ENCODE measurements around the gene TRIM41.
"Not testable (repeated sequence)": the region's sequence is repeated elsewhere in the genome, so short reads cannot be mapped to it uniquely, and the experiment has no call there.

TRIM41 gene

DNA sequence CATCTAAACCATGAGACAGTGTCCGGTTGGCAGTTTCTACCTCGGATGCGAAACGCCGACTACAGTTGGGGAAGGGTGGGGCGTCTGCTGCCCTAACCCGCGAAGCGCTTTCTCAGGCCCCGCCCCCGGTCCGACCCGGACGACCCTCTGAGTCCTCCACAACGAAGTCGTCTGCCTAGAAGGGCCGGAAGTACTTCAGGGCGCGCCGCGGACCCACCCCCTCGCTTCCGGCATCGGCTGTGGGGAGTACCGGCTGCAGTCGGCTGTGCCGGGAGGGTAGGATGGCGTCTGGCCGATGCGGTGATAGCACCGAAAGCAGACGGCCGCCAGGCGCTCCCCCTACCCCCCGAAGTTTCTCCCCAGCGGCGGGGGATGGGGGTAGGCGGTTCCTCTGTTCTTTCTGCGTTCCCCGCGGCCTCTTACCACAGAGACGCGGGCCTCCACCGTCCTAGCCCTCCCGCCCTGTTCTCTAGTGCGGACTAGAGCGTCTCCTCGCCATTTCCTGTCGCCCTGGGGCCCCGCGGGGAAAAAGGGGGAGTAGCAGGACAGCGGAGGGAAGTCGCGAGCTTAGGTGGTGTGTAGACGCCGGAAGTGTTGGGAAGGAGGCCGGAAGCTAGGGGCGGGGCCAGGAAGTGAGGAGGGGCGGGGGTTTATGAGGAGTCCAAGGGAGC is at the start of gene TRIM41:
TSS of gene TRIM41 (plus strand) at position 224 of the 671 bp plus-strand sequence. CDS start 719 bp downstream, outside the sequence.
- DNase-seq, result peak; percentile 97

DNA sequence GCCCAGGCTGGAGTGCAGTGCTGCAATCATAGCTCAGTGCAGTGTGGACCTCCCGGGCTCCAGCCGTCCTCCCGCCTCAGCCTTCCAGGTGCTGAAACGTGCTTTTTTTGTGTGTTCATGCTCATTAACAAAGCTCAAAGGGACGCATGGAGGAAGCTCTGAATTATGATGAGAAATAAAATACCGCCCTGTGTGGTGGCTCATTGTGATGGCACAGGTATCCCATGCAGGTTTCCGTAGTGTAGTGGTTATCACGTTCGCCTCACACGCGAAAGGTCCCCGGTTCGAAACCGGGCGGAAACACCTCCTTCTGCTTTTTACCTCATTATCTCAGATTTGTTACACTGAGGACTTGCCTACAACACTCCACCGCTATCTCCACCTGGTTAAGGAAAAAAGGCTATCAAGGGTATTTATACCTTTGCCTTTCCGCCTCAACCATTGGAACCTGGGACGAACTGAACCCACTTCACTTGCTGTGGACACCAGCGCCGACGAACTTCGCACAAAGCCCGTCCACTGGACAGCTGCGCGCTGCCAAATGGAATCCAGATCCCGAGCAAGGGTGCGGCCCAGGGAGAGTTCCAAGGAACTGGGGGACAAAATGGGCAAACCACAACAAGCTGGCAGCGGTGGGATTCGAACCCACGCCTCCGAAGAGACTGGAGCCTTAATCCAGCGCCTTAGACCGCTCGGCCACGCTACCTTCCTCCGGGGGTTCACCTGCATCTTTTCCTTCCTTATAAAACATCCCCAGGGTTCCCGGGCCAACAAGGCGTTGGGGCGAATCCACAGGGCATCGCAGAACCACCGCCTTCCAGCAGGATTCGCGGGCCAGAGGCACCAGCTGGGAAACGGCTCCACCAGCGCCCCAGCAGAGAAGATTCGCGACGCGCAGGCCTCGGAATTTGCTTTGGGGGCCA is 49.4 kb upstream of the TRIM41 start:
- peak; percentile 40 for DNase-seq

DNA sequence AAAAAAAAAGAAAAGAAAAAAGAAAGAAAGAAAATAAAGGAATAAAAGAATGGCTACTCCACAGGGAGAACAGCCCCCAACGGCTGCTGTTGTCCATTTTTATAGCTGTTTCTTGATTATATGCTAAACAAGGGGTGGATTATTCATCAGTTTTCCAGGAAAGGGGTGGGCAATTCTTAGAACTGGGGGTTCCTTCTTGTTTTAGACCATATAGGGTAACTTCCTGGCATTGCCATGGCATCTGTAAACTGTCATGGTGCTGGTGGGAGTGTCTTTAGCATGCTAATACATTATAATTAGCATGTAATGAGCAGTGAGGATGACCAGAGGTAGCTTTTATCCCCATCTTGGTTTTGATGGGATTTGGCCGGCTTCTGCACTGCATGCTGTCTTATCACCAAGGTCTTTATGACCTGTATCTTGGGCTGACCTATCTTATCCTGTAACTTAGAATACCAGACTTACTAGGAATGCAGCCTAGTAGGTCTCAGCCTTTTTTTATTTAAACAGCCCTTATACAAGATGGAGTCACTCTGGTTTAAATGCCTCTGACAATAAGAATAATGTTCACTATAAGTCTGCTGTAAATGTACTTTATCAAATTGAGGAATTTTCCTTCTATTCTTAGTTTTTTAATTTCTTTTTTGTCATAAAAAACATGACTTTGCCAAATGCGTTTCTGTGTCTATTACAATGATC is 46.7 kb upstream of the TRIM41 start:
- no peak for DNase-seq

DNA sequence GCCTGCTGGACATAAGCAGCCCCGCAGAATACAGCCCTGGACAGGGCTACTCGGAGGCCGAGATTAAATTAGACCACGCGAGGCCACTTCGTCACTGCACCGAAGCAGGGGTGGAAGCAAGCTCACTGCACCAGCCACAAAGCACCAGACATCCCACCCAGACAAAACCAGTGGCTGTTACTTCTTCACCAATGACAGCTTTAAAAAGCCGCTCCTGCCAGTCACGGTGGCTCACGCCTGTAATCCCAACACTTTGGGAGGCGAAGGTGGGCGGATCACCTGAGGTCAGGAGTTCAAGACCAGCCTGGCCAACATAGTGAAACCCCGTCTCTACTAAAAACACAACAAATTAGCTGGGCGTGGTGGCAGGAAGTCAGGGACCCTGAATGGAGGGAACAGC is 45.5 kb upstream of the TRIM41 start:
- not testable (repeated sequence) for DNase-seq

DNA sequence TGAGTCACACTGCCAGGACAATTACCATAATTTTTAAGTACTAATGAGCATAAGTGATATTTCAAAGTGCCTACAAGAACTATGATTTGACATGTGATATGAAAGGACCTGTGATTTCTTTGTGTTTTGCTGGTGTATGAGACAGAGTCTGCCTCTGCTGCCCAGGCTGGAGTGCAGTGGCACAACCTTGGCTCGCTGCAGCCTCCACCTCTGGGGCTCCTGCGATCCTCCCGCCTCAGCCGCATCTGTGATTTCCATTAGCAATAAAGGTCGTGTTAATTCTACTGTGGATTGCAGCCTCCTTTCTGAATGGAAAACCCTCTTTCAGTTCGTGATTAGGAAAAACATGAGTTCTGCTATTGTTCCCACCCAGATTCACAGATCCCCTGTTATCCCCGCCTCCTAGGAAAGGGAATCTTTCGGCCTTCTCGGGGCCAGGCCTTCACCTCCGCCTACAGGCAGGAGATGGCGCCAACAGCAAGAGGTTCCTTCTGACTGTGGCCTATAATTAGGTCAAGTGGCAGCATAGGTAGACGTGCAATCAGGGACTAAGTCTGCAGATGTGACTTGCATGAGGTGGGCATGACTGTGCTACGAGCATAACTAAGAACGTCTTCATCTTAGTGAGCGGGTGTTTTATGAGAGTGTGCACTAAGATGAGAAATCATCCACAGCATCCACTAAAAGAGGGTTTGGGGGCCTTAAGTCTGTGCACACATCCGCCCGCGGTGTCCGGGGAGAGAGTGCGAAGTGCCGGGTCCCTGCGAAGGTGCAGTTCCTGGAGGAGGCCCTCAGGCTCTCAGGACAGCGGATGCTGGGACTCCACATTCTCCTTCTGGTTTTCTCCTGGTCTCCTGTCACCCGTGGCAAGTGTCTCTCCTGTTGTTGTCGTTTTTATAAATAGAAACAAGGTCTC is 41.2 kb upstream of the TRIM41 start:
- peak; percentile 61 for DNase-seq

DNA sequence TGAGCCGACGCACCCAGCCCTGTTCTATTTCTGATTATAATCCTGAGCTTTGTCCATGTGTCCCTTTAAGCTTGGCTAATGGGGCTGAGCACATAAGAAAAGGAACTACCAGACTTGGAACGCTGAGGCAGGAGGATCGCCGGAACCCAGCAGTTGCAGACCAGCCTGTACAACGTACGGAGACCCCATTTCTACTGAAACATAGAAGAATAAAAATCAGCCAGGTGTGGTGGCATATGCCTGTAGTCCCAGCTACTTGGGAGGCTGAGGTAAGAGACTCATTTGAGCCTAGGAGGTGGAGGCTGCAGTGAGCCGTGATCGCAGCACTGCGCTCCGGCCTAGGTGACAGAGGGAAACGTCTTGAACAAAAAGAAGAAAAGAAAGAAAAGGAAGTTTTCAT is 40.4 kb upstream of the TRIM41 start:
- DNase-seq, result no peak

DNA sequence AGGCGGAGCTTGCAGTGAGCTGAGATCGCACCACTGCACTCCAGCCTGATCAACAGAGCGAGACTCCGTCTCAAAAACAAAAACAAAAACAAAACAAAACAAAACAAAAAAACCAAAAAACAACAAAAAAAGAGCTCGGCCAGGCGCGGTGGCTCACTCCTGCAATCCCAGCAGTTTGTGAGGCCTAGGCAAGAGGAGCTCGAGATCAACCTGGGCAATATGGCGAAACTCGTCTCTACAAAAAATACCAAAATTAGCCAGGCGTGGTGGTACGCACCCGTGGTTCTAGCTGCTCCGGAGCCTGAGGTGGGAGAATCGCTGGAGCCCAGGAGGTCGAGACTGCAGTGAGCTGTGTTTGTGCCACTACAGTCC is 38.2 kb upstream of the TRIM41 start:
- no peak for DNase-seq

DNA sequence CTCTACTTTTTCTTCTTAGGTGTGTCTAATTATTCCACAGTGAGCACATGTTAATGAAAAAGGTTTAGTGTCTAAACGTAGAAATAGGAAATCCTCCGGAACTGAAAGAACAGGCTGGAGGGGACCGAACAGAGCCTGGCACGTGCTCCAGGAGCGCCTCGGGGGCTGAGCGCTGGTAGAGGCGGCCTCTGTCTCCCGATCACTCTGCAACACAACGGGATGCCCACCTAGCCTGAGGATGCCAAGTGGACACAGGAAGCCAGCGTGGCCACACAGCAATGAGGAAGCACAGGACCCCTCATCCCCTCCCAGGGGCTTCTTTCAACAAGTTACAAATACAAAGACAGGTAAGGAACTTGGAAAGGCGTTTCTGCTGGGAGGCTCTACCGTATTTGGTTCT is 37.5 kb upstream of the TRIM41 start:
- no peak for DNase-seq

DNA sequence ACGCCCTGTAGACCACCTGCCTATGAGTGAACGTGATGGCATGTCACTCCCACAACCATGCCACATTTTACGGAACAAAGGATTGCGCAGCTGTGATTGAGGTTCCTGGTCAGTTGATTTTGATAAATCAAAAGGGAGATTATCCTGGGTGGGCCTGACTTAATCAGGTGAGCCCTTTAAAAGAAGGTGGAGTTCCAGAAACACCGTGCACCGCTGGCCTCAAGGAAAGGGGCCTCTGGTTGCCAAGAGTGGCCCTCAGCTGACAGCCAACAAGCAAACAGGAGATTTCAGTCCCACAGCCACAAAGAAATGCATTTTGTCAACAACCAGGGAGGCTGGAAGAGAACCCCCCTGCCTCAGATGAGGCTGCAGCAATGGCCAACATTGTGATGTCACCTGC is 37.1 kb upstream of the TRIM41 start:
- DNase-seq, result no peak

DNA sequence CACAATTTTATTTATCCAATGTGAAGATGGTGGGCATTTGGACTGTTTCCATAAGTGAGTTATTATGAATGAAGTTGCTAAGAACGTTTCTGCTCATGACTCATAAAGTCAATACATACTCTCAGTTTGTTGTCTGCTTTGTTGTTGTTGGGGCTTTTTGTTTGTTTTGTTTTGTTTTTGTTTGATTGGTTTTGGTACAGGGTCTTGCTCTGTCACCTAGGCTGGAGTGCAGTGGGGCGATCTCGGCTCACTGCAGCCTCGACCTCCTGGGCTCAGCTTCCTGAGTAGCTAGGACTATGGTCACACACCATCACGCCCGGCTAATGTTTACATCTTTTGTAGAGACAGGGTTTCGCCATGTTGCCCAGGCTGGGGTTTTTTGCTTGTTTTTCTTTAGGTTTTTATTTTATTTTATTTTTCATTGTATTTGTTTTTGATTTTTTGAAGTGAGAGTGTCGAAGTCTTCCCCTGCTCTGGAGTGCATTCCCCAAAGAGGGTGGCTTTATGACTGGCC is 36.0 kb upstream of the TRIM41 start:
- DNase-seq, result no peak

DNA sequence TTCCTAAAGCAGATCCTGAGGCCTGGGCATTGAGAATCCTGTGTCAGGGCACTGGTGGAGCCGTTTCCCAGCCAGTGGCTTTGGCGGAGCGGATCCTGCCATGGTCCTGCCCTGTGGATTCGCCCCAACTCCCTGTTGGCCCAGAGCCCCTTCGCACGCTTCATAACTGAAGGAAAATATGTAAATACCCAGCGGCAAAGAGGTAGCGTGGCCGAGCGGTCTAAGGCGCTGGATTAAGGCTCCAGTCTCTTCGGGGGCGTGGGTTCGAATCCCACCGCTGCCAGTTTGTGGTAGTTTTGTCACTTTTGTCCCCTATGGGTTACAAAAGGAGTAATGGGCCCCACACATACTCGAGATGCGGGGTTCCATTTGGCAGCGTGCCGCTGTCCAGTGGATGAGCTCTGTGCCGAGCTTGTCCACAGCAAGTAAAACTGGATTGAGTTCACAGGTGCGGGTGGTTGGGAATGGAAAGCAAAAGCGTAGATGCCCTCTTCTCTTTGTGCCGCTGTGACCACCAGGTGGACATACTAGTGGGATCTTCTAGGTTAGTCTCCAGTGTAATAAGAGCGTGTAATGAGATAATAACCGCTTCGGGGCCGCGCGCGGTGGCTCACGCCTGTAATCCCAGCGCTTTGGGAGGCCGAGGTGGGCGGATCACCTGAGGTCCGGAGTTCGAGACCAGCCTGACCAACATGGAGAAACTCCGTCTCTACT is 35.4 kb upstream of the TRIM41 start:
- DNase-seq, result peak; percentile 32

DNA sequence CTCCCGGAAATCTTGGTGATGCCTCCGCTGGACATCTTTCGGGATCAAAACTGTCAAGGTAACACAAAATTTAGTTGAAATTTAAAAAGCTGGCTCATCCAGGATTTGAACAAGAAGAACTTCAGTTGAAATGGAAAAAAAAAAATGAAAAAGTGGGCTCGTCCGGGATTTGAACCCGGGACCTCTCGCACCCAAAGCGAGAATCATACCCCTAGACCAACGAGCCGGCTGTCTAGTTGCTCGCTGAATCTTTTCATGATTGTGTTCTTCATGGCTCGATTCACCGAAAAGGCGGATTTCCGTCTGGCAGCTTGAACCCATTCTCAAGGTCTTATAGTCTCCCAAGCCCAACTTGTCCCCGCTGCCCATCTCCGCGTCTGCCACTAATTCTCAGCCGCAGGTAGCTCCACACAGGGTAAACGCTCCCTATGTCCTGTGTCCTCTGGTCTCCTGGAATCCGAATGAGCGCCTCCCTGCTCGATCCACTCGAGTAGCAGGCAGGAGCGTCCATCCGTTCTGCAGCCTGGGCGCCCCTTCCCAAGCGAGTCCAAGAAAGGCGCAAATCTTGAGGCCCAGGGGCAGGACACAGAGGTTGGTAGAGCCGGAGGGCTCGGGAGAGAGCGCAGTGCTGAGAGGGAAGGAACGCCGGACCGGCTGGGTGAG is 34.2 kb upstream of the TRIM41 start:
- DNase-seq, result peak; percentile 67

DNA sequence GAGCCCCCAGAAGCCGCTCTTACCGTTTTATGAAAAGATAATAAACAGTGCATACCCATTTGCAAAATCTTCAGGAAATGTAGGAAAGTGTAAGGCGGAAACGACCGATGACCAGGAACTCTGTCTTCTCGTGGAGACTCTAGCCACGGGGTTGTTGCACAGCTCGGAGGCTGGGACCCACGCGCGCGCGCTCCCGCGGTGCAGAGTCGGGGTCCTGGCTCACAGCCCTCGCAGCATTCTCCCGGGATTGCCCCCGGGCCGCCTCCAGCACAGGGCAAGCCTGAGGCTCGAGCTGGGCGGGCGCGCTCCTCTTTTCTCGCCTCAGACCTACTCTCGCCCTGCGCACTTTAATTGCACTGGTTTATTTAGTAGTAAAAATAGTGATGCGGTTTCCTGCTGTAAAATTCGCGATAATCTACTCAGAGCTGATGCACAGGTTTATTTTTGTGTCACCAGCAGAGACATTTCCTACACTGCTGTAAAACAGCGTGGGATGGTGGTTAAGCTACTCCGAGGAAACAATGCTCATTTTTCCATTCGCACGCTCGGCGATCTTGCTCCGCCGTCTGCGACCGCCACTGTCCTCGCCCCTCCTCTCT is 33.6 kb upstream of the TRIM41 start:
- DNase-seq, result peak; percentile 56

DNA sequence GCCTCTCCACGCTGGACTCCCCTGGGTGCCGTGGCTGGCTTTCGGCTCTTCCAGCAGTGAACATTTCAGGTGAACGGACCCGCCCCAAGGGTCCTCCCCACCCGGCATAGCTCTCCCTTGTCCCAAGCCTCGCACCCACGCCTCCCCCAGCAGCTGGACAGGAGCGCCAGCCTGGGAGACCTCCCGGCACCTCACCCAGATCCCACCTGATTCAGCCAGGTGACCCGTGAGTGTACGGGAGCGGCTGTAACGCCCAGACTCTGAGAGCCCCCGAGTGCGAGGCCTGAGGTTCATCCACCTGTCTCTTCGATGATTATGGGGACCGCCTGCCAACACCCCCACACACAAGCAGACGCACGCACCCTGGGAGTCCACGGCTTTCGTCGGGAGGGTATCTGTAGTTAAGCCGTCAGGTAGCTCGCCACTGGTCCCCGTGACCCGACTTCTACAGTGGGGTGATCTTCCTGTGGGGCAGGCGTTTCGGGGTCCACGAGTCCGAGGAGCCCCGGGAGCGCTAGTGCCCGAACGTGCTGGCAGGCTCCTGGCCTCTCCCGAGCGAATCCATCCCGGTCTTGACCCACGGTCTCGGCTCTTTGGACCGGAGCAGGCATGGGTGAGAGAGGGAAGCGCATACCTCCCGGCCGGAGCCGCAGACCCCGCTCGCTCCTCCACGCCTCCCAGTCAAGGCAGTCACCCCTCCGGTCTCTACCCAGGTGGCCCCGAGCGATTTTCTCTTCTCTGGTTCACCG is 32.9 kb upstream of the TRIM41 start:
- DNase-seq, result peak; percentile 53

DNA sequence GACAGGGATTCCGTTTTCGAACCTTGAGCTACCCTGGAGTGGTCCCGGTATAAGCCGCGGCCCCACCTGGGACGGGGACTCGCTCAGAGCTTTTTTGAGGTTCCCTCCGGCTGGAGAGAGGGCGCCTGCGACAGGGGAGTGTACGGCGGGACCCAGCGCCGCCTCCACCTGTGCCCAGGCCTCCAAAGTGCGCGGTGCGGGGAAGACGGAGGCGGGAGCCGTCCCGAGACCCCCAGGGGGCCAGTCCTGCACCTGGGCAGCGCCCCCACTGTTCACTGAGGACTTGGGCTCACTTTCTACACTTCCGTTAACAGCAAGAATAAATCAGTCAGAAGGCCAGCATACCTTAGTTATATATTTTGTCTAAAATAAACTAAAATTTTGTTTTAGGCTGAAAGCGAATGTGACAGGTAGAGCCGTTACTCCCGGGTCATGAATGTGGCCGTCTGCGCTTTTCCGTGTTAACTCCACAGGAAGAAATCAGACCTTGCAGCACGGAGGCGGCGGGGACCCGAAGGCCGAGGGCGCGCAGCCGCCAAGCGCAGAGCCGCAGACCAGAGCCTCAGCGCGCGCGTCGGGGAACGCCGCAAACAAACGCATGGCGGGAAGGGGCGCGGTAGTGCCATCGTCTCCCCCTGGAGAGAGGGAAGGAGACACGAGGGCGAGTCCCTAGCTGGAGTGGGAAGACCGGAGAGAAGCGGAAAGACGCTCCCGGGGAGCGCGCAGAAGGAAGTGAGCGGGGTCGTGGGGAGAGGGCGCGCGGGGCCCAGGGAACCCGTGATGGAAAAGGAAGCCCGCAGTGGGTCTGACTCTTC is 32.2 kb upstream of the TRIM41 start:
- peak; percentile 44 for DNase-seq

DNA sequence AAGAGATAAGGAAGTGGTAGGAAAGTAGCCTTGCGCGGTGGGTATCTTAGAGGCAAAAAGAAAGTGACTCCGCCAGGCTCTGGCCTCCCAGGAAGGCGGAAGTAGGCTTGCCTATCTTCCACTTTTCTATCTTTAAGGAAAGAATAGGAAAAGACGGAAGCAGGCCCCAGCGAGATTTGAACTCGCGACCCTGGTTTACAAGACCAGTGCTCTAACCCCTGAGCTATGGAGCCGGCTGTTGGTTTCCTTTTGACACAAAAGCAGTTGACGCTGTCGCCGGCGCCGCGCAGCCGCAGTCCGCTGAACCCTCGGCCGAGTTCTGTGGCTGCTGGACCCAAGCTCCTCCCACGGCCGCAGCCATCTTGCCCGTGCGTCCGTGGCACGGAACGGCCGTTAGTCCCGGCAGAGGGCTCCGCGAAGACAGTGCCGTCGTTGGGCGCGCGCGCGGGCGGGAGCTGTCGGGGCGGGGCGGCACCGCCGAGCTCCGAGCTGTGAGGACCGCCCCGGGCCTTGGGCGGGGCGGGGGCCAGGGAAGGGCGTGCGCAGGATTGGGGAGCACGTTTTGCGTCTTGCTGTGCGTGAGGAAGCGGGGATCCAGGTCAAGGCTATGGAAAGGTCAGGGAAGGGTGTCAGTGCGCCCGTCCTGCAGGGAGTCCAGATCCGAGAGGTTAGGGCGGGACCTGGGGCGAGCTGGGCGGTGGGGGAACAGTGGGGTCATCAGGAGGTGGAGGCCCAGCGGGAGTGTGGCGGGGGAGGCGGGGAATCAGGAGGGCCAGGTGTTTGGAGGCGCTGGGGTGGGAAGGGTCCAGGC is 31.4 kb upstream of the TRIM41 start:
- DNase-seq, result peak; percentile 94

DNA sequence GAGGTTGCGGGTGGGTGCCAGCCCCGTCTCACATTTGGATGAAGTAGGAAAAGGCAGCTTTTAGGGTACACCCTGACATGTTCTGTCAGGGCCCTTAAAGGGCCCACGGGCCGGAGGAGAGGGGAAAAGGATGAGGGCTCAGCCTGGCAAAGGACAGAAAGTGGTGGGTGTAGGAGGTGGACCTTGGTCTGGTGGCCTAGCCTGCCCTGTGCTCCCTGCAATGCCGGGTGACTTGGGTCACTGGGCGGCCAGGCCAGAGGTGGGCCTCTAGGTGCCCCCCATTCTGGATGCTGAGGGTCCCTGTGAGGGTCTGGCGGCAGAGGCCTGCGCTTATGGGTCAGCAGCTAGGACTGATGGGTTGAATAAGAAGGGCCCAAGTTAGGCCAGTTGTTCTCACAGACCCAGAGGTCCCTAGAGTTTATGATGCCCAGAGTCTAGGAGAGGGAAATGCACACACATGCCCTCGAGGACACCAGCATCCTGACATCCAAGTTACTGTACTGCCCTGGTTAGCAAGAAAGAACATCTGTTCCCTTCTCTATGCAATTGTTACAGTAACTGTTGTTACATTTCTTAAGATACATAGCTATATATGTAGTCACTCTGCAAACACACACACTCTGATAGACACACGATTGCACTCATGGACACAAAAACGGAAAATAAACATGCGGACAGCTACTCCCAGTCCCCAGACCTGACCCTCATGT is 30.6 kb upstream of the TRIM41 start:
- DNase-seq, result no peak

Data from activated CD8-positive, alpha-beta memory T cell treated with anti-CD3 and anti-CD28 coated beads, Interleukin-2, amount 50 U/mL, for 4 hours (primary cell).